Natural killer cell (primary cell): ENCODE measurements around the gene GTF2A1. TPM values are rescaled to one million over a fixed set of nuclear protein-coding genes. Genes with fewer than 3 reads are reported as not detected.

Experiments used
- ATAC-seq, 3 donors: fragments of 150-1000 bp in 2 of 3; fragments of 200-7000 bp in 1 of 3; cut with Tn5 transposase; 1 replicate in 1 of 3; 2 replicates in 2 of 3; pipeline ENCODE4 v1.10.0; 2021; ENCODE audit warnings: mild to moderate bottlenecking in 2 of 3, moderate library complexity in 2 of 3
- DNase-seq, 2 donors: peaks; one replicate each; pipeline versions ENCODE4 v3.0.0 to v3.0.0-alpha.2; 2013 to 2021; ENCODE audit warnings: mixed read lengths in 1 of 2
- H3K27ac ChIP-seq: one replicate; pipeline ENCODE4 v1.5.1; 2013; ENCODE audit warnings: mild to moderate bottlenecking, low read length
- H3K27me3 ChIP-seq: one replicate; pipeline ENCODE4 v1.6.1; 2013; ENCODE audit warnings: low read length; ENCODE audit not compliant: control insufficient read depth, insufficient read depth
- H3K36me3 ChIP-seq: one replicate; pipeline ENCODE4 v1.6.1; 2013; ENCODE audit warnings: low read length; ENCODE audit not compliant: control insufficient read depth, insufficient read depth
- H3K4me1 ChIP-seq: one replicate; pipeline ENCODE4 v1.6.1; 2013; ENCODE audit warnings: low read length; ENCODE audit not compliant: control insufficient read depth, insufficient read depth
- H3K4me3 ChIP-seq: one replicate; pipeline ENCODE4 v1.5.1; 2013; ENCODE audit warnings: low read length
- H3K9me3 ChIP-seq: one replicate; pipeline ENCODE4 v1.6.1; 2013; ENCODE audit warnings: low read length; ENCODE audit not compliant: control insufficient read depth, insufficient read depth
- H3K27ac Mint-ChIP-seq, 2 donors: one replicate each; pipeline ENCODE4 v1.8.0; 2022; ENCODE audit warnings: mild to moderate bottlenecking in 2 of 2, mixed read lengths in 2 of 2, moderate library complexity in 1 of 2
- H3K27me3 Mint-ChIP-seq, 2 donors: one replicate each; pipeline ENCODE4 v1.8.0; 2022; ENCODE audit warnings: low read depth in 2 of 2, mixed read lengths in 2 of 2
- H3K36me3 Mint-ChIP-seq: one replicate; pipeline ENCODE4 v1.8.0; 2022; ENCODE audit warnings: mixed read lengths
- H3K4me1 Mint-ChIP-seq, 2 donors: one replicate each; pipeline ENCODE4 v1.8.0; 2022; ENCODE audit warnings: mixed read lengths in 2 of 2
- H3K4me3 Mint-ChIP-seq: one replicate; pipeline ENCODE4 v1.8.0; 2022; ENCODE audit warnings: mild to moderate bottlenecking, moderate library complexity, mixed read lengths
- H3K9me3 Mint-ChIP-seq, 2 donors: one replicate each; pipeline ENCODE4 v1.8.0; 2022; ENCODE audit warnings: mixed read lengths in 2 of 2
- CTCF ChIP-seq: fragments of 200-600 bp; IDR thresholded peaks from one replicate; pipeline ENCODE4 v1.8.0; 2022; ENCODE audit warnings: antibody characterized with exemption
- WGBS: methylation state at CpG from one replicate; pipeline ENCODE4 v1.1.7; 2013; ENCODE audit warnings: missing lambda C conversion rate; ENCODE audit not compliant: insufficient coverage; 5-methylcytosine and 5-hydroxymethylcytosine counted together
- intact Hi-C: fragments of 100-400 bp; cut with micrococcal nuclease; formaldehyde crosslinking; loops from one replicate; pipeline ENCODE4 v1.14.2; 2022
- total RNA-seq, 4 donors: library from RNA; stranded (reverse); fragments of 120-200 nt in 1 of 4; gene quantifications; one replicate each; pipeline versions ENCODE4 v1.2.3 to v1.2.4, GENCODE V29; 2013 to 2022

Gene GTF2A1
- total RNA-seq, 3 donors from 2014 or later (not counting 1 experiment from before 2014, with no cell fraction given): 24.5 to 32.7 (median 28.6) TPM

GRCh38 chr14:81222691-81223090, 1.9 kb upstream of the GTF2A1 start:
- intact Hi-C loops: no loop called here
- no peak for ATAC-seq
- Mint-ChIP-seq H3K4me3 (peak overlapping the region; percentile 62), H3K27ac (peak overlapping the region in 1 of 2 donors; percentile 100), H3K4me1 (peaks cover 22 to 28% of the 10 kb centered on the region in 2 donors), H3K36me3 (peaks cover 7% of the 10 kb centered on the region), H3K9me3 (no peaks in the 10 kb centered on the region), H3K27me3 (peaks cover 0 to 3% of the 10 kb centered on the region in 2 donors)
- H3K27me3 ChIP-seq: no peaks in the 10 kb centered on the region
- H3K36me3 ChIP-seq: no peaks in the 10 kb centered on the region
- H3K4me3 ChIP-seq: no peak overlapping the region
- no peak overlapping the region for H3K27ac ChIP-seq
- no peak for TF ChIP-seq CTCF
- H3K9me3 ChIP-seq: no peaks in the 10 kb centered on the region
- 100% methylated on average over 2 of the region's 2 CpGs for WGBS
- H3K4me1 ChIP-seq: peaks cover 11% of the 10 kb centered on the region
- no peak for DNase-seq

DNA sequence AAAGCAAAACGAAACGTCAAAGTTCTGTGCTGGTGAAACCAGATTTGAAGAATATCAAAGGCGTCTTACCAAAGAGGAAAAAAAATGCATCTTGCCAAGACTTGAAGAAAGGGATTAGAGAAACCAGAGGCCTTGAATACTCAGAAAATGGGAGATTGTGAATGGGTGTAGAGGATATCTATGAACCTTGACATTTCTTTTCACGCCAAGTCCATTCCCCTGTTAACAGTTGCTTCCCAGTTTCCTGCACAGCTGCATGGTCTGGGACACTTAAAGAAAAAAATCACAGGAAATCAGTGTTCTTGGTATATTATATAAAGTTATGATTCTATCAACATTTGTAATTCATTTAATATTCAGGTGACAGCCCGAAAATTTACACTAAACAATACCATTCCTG, 1.4 kb upstream of the GTF2A1 start:
- H3K27me3 ChIP-seq: no peaks in the 10 kb centered on the region
- H3K27ac ChIP-seq: no peak overlapping the region
- Mint-ChIP-seq H3K36me3 (peaks cover 7% of the 10 kb centered on the region), H3K4me1 (peaks cover 27 to 32% of the 10 kb centered on the region in 2 donors), H3K4me3 (peak overlapping the region; percentile 98), H3K9me3 (no peaks in the 10 kb centered on the region), H3K27me3 (peaks cover 0 to 3% of the 10 kb centered on the region in 2 donors), H3K27ac (peak overlapping the region; percentile 99 to 100)
- H3K4me3 ChIP-seq: no peak overlapping the region
- ATAC-seq: no peak
- peaks cover 14% of the 10 kb centered on the region for H3K4me1 ChIP-seq
- intact Hi-C loops: no loop called here
- no peaks in the 10 kb centered on the region for H3K36me3 ChIP-seq
- WGBS: 96% methylated on average over 5 of the region's 5 CpGs
- no peak for TF ChIP-seq CTCF
- no peaks in the 10 kb centered on the region for H3K9me3 ChIP-seq
- DNase-seq: no peak

- Mint-ChIP-seq H3K27ac (peak overlapping the region; percentile 99 to 100), H3K27me3 (peaks cover 0 to 3% of the 10 kb centered on the region in 2 donors), H3K36me3 (peaks cover 7% of the 10 kb centered on the region), H3K9me3 (no peaks in the 10 kb centered on the region), H3K4me3 (peak overlapping the region; percentile 98), H3K4me1 (peaks cover 31 to 35% of the 10 kb centered on the region in 2 donors)
- Histone ChIP-seq H3K9me3 (no peaks in the 10 kb centered on the region), H3K4me1 (peaks cover 14% of the 10 kb centered on the region), H3K27me3 (no peaks in the 10 kb centered on the region), H3K36me3 (no peaks in the 10 kb centered on the region), H3K4me3 (peak overlapping the region; percentile 98), H3K27ac (peak overlapping the region; percentile 100)
- no peak for ATAC-seq
- 51% methylated on average over 16 of the region's 16 CpGs for WGBS
- TF ChIP-seq CTCF: no peak
- intact Hi-C loops: no loop called here
- no peak for DNase-seq
These were observed 882 bp upstream of the GTF2A1 start for GRCh38 chr14:81221579-81222102.

DNA sequence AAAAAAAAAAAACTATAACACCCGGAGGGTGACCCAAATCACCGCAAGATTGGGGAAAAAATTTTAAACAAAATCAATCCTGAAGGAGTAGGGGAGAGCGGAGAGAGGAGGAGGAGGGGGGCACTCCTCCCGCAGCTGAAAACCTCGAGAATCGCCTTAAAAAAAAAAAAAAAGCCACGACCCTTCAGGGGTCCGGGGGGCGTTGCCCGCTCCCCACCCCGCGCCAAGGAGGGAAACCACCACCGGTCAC, 254 bp downstream of the GTF2A1 start:
- Mint-ChIP-seq H3K4me1 (peaks cover 32 to 42% of the 10 kb centered on the region in 2 donors), H3K9me3 (no peaks in the 10 kb centered on the region), H3K27me3 (peaks cover 0 to 3% of the 10 kb centered on the region in 2 donors), H3K27ac (peak overlapping the region; percentile 99 to 100), H3K36me3 (peaks cover 7% of the 10 kb centered on the region), H3K4me3 (peak overlapping the region; percentile 98)
- peak overlapping the region; percentile 94 for H3K27ac ChIP-seq
- no peaks in the 10 kb centered on the region for H3K27me3 ChIP-seq
- DNase-seq (no peak), ATAC-seq (no peak)
- peaks cover 9% of the 10 kb centered on the region for H3K36me3 ChIP-seq
- intact Hi-C loops: loop anchor here (1.0 kb wide), 1 partner anchor 289 kb away; no protein-coding TSS in a partner anchor
- H3K4me1 ChIP-seq: peaks cover 14% of the 10 kb centered on the region
- peak overlapping the region; percentile 97 for H3K4me3 ChIP-seq
- no peak for TF ChIP-seq CTCF
- WGBS: 0% methylated on average over 11 of the region's 13 CpGs
- no peaks in the 10 kb centered on the region for H3K9me3 ChIP-seq
